ENCODE results near the gene DRC3.

DNA sequence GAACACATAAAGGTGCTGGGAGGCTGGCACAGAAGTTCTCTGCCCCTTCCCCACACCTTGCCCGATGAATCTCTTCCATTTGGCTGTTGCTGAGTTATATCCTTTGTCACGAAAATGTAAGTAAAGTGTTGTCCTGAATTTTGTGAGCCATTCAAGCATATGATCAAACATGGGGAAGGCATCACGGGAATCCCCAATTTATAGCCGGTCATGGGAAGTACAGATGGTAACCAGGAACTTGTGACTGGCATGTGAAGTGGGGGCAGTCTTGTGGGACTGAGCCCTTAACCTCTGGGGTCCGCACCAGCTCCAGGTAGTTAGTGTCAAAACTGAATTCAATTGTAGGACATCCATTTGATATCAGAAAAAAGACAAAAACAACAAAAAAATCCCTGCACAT is 13.7 kb upstream of the DRC3 start:
- no peak for TF ChIP-seq EZH2 (IDR thresholded peaks at IDR 0.05; ENCODE audit: borderline replicate concordance, low read length)
- TF ChIP-seq, protein P1, sequence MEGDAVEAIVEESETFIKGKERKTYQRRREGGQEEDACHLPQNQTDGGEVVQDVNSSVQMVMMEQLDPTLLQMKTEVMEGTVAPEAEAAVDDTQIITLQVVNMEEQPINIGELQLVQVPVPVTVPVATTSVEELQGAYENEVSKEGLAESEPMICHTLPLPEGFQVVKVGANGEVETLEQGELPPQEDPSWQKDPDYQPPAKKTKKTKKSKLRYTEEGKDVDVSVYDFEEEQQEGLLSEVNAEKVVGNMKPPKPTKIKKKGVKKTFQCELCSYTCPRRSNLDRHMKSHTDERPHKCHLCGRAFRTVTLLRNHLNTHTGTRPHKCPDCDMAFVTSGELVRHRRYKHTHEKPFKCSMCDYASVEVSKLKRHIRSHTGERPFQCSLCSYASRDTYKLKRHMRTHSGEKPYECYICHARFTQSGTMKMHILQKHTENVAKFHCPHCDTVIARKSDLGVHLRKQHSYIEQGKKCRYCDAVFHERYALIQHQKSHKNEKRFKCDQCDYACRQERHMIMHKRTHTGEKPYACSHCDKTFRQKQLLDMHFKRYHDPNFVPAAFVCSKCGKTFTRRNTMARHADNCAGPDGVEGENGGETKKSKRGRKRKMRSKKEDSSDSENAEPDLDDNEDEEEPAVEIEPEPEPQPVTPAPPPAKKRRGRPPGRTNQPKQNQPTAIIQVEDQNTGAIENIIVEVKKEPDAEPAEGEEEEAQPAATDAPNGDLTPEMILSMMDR (conservative IDR thresholded peaks at IDR 0.05 in 1 of 2, IDR thresholded peaks at IDR 0.05 in 1 of 2; ENCODE audit: extremely low read depth in 1 of 2, insufficient read depth in 1 of 2, low read depth in 1 of 2, low read length in 2 of 2): no peak
